GM23338 (cell line): ENCODE measurements around the gene TRNAU1AP.

Source experiments
- CREB1 ChIP-seq: fragments of 250-450 bp; sonication (Bioruptor Pico); IDR thresholded peaks from 2 replicates; pipeline ENCODE4 v1.5.0; 2020; ENCODE audit warnings: low read depth, mild to moderate bottlenecking, moderate library complexity
- CTCF ChIP-seq, 2 experiments: fragments of 200-600 bp in 1 of 2; sonication (generic) in 1 of 2; conservative IDR thresholded peaks; 2 replicates each; pipeline versions ENCODE4 v1.5.1 to v1.6.1; 2016 to 2017; ENCODE audit warnings: antibody characterized with exemption in 2 of 2, low read depth in 2 of 2, mild to moderate bottlenecking in 2 of 2, moderate library complexity in 1 of 2
- EZH2 ChIP-seq: fragments of 200-600 bp; sonication (generic); IDR thresholded peaks from one replicate; pipeline ENCODE4 v1.8.0; 2017; ENCODE audit warnings: antibody characterized with exemption, mild to moderate bottlenecking, low read depth; ENCODE audit not compliant: unreplicated experiment
- POLR2AphosphoS5 ChIP-seq: IDR thresholded peaks from 2 replicates; pipeline ENCODE4 v1.6.1; 2016; ENCODE audit warnings: antibody characterized with exemption, low read depth
- REST ChIP-seq: IDR thresholded peaks from one replicate; pipeline ENCODE4 v1.6.1; 2018; ENCODE audit warnings: antibody characterized with exemption; ENCODE audit not compliant: unreplicated experiment

GRCh38 chr1:28581531-28582247, 28.8 kb downstream of the TRNAU1AP start:
- TF ChIP-seq POLR2AphosphoS5 (peak; percentile 100), CTCF (conservative IDR thresholded peaks at IDR 0.05; ENCODE audit: low read depth in 2 of 2) (no peak), EZH2 (no peak), CREB1 (CRISPR knock-in tag) (peak; percentile 84), REST (peak; percentile 21)
